Heart left ventricle (tissue), 16 donors: ENCODE results near the gene NEB. TPM values are rescaled to one million over a fixed set of nuclear protein-coding genes. Genes with fewer than 3 reads are reported as not detected.

Experiments
- ATAC-seq, 4 donors: fragments of 200-7000 bp; cut with Tn5 transposase; one replicate each; pipeline ENCODE4 v1.9.1; 2020 to 2022; ENCODE audit warnings: moderate library complexity in 4 of 4, mild to moderate bottlenecking in 3 of 4, moderate number of reproducible peaks in 1 of 4
- DNase-seq, 5 donors: peaks; one replicate each; pipeline ENCODE4 v3.0.0-alpha.2; 2020
- H3K27ac ChIP-seq, 12 donors: fragments of 200-600 bp; sonication (generic) in 4 of 12; one replicate each; pipeline versions ENCODE4 v1.5.0 to v1.8.0; 2016 to 2022; ENCODE audit warnings: mild to moderate bottlenecking in 2 of 12
- H3K27me3 ChIP-seq, 9 donors: fragments of 200-600 bp; sonication (generic) in 2 of 9; one replicate each; pipeline versions ENCODE4 v1.5.1 to v1.8.0; 2016 to 2022; ENCODE audit warnings: mild to moderate bottlenecking in 3 of 9
- H3K36me3 ChIP-seq, 9 donors: fragments of 200-600 bp; sonication (generic) in 2 of 9; one replicate each; pipeline versions ENCODE4 v1.5.0 to v1.8.0; 2018 to 2022; ENCODE audit warnings: mild to moderate bottlenecking in 2 of 9
- H3K4me1 ChIP-seq, 12 donors: fragments of 200-600 bp; sonication (generic) in 4 of 12; one replicate each; pipeline versions ENCODE4 v1.5.0 to v1.8.0; 2016 to 2022; ENCODE audit warnings: mild to moderate bottlenecking in 3 of 12
- H3K4me3 ChIP-seq, 12 donors: fragments of 200-600 bp; sonication (generic) in 4 of 12; one replicate each; pipeline versions ENCODE4 v1.5.0 to v1.8.0; 2017 to 2022; ENCODE audit warnings: mild to moderate bottlenecking in 9 of 12, moderate library complexity in 4 of 12
- H3K9me3 ChIP-seq, 12 donors: fragments of 200-600 bp; sonication (generic) in 4 of 12; one replicate each; pipeline versions ENCODE4 v1.5.0 to v1.8.0; 2016 to 2022; ENCODE audit warnings: mild to moderate bottlenecking in 1 of 12
- CTCF ChIP-seq, 12 donors: fragments of 200-600 bp; sonication (generic) in 4 of 12; IDR thresholded peaks; one replicate each; pipeline versions ENCODE4 v1.5.0 to v1.8.0; 2018 to 2022; ENCODE audit warnings: antibody characterized with exemption in 12 of 12, mild to moderate bottlenecking in 5 of 12
- POLR2A ChIP-seq, 2 donors: fragments of 450-650 bp; IDR thresholded peaks; one replicate each; pipeline ENCODE4 v1.6.1; 2017; ENCODE audit warnings: antibody characterized with exemption in 2 of 2, mild to moderate bottlenecking in 2 of 2, moderate library complexity in 2 of 2
- WGBS, 4 donors: extraction: QIAGEN DNeasy Blood & Tissue Kit in 2 of 4; methylation state at CpG; one replicate each; pipeline versions ENCODE4 v1.1.5 to v1.1.7; 2013 to 2018; 5-methylcytosine and 5-hydroxymethylcytosine counted together
- intact Hi-C, 10 donors: fragments of 100-400 bp; cut with DNase I; formaldehyde crosslinking; loops; one replicate each; pipeline versions ENCODE4 v1.11.1 to v1.14.2; 2022
- polyA plus RNA-seq, 2 donors: library from polyadenylated mRNA; stranded (reverse); fragments of 200-250 nt; gene quantifications; one replicate each; pipeline ENCODE4 v1.2.3, GENCODE V29; 2013
- total RNA-seq, 9 donors: library from RNA; depleted of rRNA in 2 of 9; stranded (reverse); fragments of >200 nt in 2 of 9; fragmentation: NEBNext Ultra II Directional in 3 of 9; extraction: Animal tissue kit (Norgen Biotek cat#: 25700) in 3 of 9; gene quantifications; one replicate each; pipeline versions ENCODE4 v1.1.0 to v1.2.4, GENCODE V29; 2016 to 2023
- donor health status: ischemic (EF 13 %, LVEDD 7.1; RV severe dilation, severe dysfunction).
- donor health status: healthy with polysubstance abuse.
- donor health status: DM: no; HTN: yes; CAD: no.
- donor health status: DM: no; HTN: no; CAD: no.
- donor health status: ischemic (EF 25% LVEDD 6.9; RV normal size, moderate dysfunction).
- donor health status: ischemic (EF 25% LVEDD 5.7; RV mildly dilated, moderate dysfunction).
- donor health status: healthy.
- donor health status: DM: yes; HTN: yes; CAD: no.
- donor health status: ischemic (EF 35%, LVEDD 5.7; RV mildly dilated, moderate dysfunction).
- donor health status: nonischemic (EF 11% LVEDD 7.7; RV severe dilation, severe dysfunction).
- donor health status: DM: yes; HTN: yes; CAD: no.
- donor health status: PGD.
- donor health status: ischemic (EF 29% LVEDD 5.4; RV normal size, mild dysfunction).
- donor health status: nonischemic (EF 23%, LVEDD 6.1; RV moderate dilation, normal function).

The NEB gene
- total and polyA plus RNA-seq, 11 donors = 0.43 to 23.9 (median 3.0) TPM

- no peak for TF ChIP-seq POLR2A (IDR thresholded peaks at IDR 0.05)
- TF ChIP-seq CTCF (IDR thresholded peaks at IDR 0.05) = no peak
- no peak for ATAC-seq
- Histone ChIP-seq H3K36me3 (peaks cover 0 to 60% (median 43%) of the 10 kb centered on the region in 9 donors), H3K27ac (no peak overlapping the region), H3K9me3 (no peaks in the 10 kb centered on the region), H3K4me3 (no peak overlapping the region), H3K4me1 (no peaks in the 10 kb centered on the region), H3K27me3 (no peaks in the 10 kb centered on the region)
- whole genome bisulfite sequencing, 4 donors = 94 to 97% (median 95%) methylated on average over 6 of the region's 6 CpGs
- intact Hi-C loops = loop anchor here in 1 of 10 donors (10.0 kb wide), 1 partner anchor 531 kb away; no protein-coding TSS in a partner anchor
- DNase-seq = no peak
Observed at GRCh38 chr2:151483546-151483945, 250.7 kb downstream of the NEB start.

- intact Hi-C loops = loop anchor here in 1 of 10 donors (10.0 kb wide), 1 partner anchor 533 kb away; no protein-coding TSS in a partner anchor
- Histone ChIP-seq H3K4me1 (no peaks in the 10 kb centered on the region), H3K4me3 (no peak overlapping the region), H3K9me3 (no peaks in the 10 kb centered on the region), H3K36me3 (peaks cover 0 to 73% (median 49%) of the 10 kb centered on the region in 9 donors), H3K27ac (no peak overlapping the region), H3K27me3 (no peaks in the 10 kb centered on the region)
- ATAC-seq = no peak
- 80 to 97% (median 95%) methylated on average over 4 of the region's 4 CpGs for WGBS, 4 donors
- DNase-seq = no peak
- no peak for TF ChIP-seq POLR2A (IDR thresholded peaks at IDR 0.05)
- TF ChIP-seq CTCF (IDR thresholded peaks at IDR 0.05) = no peak
Observed at GRCh38 chr2:151482171-151482725, 252.0 kb downstream of the NEB start.

GRCh38 chr2:151481744-151482143, 252.5 kb downstream of the NEB start:
- intact Hi-C loops = loop anchor here in 1 of 10 donors (10.0 kb wide), 1 partner anchor 533 kb away; no protein-coding TSS in a partner anchor
- WGBS, 4 donors = 92 to 97% (median 93%) methylated on average over 5 of the region's 5 CpGs
- TF ChIP-seq POLR2A (IDR thresholded peaks at IDR 0.05) = no peak
- no peak for TF ChIP-seq CTCF (IDR thresholded peaks at IDR 0.05)
- no peak overlapping the region for H3K4me3 ChIP-seq
- H3K4me1 ChIP-seq = no peaks in the 10 kb centered on the region
- ATAC-seq (no peak), DNase-seq (no peak)
- H3K9me3 ChIP-seq = no peaks in the 10 kb centered on the region
- peaks cover 0 to 75% (median 52%) of the 10 kb centered on the region in 9 donors for H3K36me3 ChIP-seq
- H3K27ac ChIP-seq = no peak overlapping the region
- no peaks in the 10 kb centered on the region for H3K27me3 ChIP-seq

- ATAC-seq = no peak
- Histone ChIP-seq H3K4me3 (no peak overlapping the region), H3K4me1 (peaks cover 0 to 15% (median 0%) of the 10 kb centered on the region in 12 donors), H3K9me3 (no peaks in the 10 kb centered on the region), H3K36me3 (peaks cover 0 to 83% (median 49%) of the 10 kb centered on the region in 9 donors), H3K27ac (no peak overlapping the region), H3K27me3 (no peaks in the 10 kb centered on the region)
- WGBS, 4 donors = 98 to 99% (median 98%) methylated on average over 4 of the region's 4 CpGs
- intact Hi-C loops = no loop called here
- DNase-seq = no peak
- TF ChIP-seq CTCF (IDR thresholded peaks at IDR 0.05) (no peak), POLR2A (IDR thresholded peaks at IDR 0.05) (no peak)
Observed at GRCh38 chr2:151478011-151478410, 256.3 kb downstream of the NEB start.
